ENCODE data around the gene SLC2A13. TPM values are rescaled to one million over a fixed set of nuclear protein-coding genes. Genes with fewer than 3 reads are reported as not detected.
A peak's percentile ranks its signal among the peaks of the same experiment; 100 is the strongest.

The SLC2A13 gene
- total RNA-seq, 1 donor from 2014 or later: 15.8 TPM

DNA sequence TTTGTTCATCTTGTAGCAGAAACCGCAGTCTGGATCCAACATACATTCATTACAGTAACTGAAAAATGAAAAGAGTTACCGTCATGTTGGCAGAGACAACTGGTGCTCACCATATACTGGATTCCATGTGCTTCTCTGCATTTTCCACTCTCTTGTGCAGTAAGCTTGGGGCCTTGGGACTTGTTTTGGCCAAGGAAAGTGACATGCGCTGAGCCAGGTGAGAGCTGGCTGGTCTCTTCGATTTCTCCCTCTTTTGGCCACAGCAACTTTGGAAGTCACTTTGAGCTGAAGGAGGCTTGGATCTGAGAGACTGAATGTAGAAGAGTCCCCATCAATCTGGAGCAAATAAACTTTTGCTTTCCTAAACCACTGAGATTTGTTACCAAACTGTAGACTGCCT is 275.7 kb downstream of the SLC2A13 start:
- Mint-ChIP-seq H3K4me3 (ENCODE audit: unreplicated experiment) (no peak overlapping the region), H3K27me3 (ENCODE audit: unreplicated experiment) (no peaks in the 10 kb centered on the region), H3K4me1 (ENCODE audit: unreplicated experiment) (peaks cover 5% of the 10 kb centered on the region), H3K9me3 (ENCODE audit: unreplicated experiment) (no peaks in the 10 kb centered on the region), H3K27ac (ENCODE audit: unreplicated experiment) (no peak overlapping the region), H3K36me3 (ENCODE audit: low read depth, unreplicated experiment) (no peaks in the 10 kb centered on the region)
- DNase-seq (ENCODE audit: low spot score): no peak
- TF ChIP-seq, protein P1, sequence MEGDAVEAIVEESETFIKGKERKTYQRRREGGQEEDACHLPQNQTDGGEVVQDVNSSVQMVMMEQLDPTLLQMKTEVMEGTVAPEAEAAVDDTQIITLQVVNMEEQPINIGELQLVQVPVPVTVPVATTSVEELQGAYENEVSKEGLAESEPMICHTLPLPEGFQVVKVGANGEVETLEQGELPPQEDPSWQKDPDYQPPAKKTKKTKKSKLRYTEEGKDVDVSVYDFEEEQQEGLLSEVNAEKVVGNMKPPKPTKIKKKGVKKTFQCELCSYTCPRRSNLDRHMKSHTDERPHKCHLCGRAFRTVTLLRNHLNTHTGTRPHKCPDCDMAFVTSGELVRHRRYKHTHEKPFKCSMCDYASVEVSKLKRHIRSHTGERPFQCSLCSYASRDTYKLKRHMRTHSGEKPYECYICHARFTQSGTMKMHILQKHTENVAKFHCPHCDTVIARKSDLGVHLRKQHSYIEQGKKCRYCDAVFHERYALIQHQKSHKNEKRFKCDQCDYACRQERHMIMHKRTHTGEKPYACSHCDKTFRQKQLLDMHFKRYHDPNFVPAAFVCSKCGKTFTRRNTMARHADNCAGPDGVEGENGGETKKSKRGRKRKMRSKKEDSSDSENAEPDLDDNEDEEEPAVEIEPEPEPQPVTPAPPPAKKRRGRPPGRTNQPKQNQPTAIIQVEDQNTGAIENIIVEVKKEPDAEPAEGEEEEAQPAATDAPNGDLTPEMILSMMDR (IDR thresholded peaks at IDR 0.05; ENCODE audit: unreplicated experiment): no peak

- DNase-seq (ENCODE audit: low spot score): no peak
- no peaks in the 10 kb centered on the region for H3K9me3 Mint-ChIP-seq (ENCODE audit: unreplicated experiment)
- H3K27ac Mint-ChIP-seq (ENCODE audit: unreplicated experiment): peak overlapping the region; percentile 3
- H3K36me3 Mint-ChIP-seq (ENCODE audit: low read depth, unreplicated experiment): no peaks in the 10 kb centered on the region
- no peak overlapping the region for H3K4me3 Mint-ChIP-seq (ENCODE audit: unreplicated experiment)
- TF ChIP-seq, protein P1 (IDR thresholded peaks at IDR 0.05; ENCODE audit: unreplicated experiment): no peak
- H3K27me3 Mint-ChIP-seq (ENCODE audit: unreplicated experiment): no peaks in the 10 kb centered on the region
- peaks cover 11% of the 10 kb centered on the region for H3K4me1 Mint-ChIP-seq (ENCODE audit: unreplicated experiment)
Measured at GRCh38 chr12:39824505-39825212, 281.2 kb downstream of the SLC2A13 start.

- H3K4me1 Mint-ChIP-seq (ENCODE audit: unreplicated experiment): peaks cover 4% of the 10 kb centered on the region
- H3K27ac Mint-ChIP-seq (ENCODE audit: unreplicated experiment): no peak overlapping the region
- no peaks in the 10 kb centered on the region for H3K36me3 Mint-ChIP-seq (ENCODE audit: low read depth, unreplicated experiment)
- TF ChIP-seq, protein P1 (IDR thresholded peaks at IDR 0.05; ENCODE audit: unreplicated experiment): no peak
- H3K27me3 Mint-ChIP-seq (ENCODE audit: unreplicated experiment): no peaks in the 10 kb centered on the region
- no peaks in the 10 kb centered on the region for H3K9me3 Mint-ChIP-seq (ENCODE audit: unreplicated experiment)
- no peak for DNase-seq (ENCODE audit: low spot score)
- no peak overlapping the region for H3K4me3 Mint-ChIP-seq (ENCODE audit: unreplicated experiment)
Measured at GRCh38 chr12:39816671-39817185, 289.2 kb downstream of the SLC2A13 start.

- DNase-seq (ENCODE audit: low spot score): no peak
- Mint-ChIP-seq H3K4me3 (ENCODE audit: unreplicated experiment) (no peak overlapping the region), H3K36me3 (ENCODE audit: low read depth, unreplicated experiment) (no peaks in the 10 kb centered on the region), H3K9me3 (ENCODE audit: unreplicated experiment) (no peaks in the 10 kb centered on the region), H3K27ac (ENCODE audit: unreplicated experiment) (no peak overlapping the region), H3K27me3 (ENCODE audit: unreplicated experiment) (no peaks in the 10 kb centered on the region), H3K4me1 (ENCODE audit: unreplicated experiment) (peaks cover 4% of the 10 kb centered on the region)
- TF ChIP-seq, protein P1 (IDR thresholded peaks at IDR 0.05; ENCODE audit: unreplicated experiment): no peak
Measured at GRCh38 chr12:39815746-39816145, 290.1 kb downstream of the SLC2A13 start.

GRCh38 chr12:39814626-39815025 is 291.3 kb downstream of the SLC2A13 start:
- no peak overlapping the region for H3K4me3 Mint-ChIP-seq (ENCODE audit: unreplicated experiment)
- H3K9me3 Mint-ChIP-seq (ENCODE audit: unreplicated experiment): no peaks in the 10 kb centered on the region
- no peaks in the 10 kb centered on the region for H3K36me3 Mint-ChIP-seq (ENCODE audit: low read depth, unreplicated experiment)
- H3K4me1 Mint-ChIP-seq (ENCODE audit: unreplicated experiment): peaks cover 4% of the 10 kb centered on the region
- H3K27ac Mint-ChIP-seq (ENCODE audit: unreplicated experiment): no peak overlapping the region
- TF ChIP-seq, protein P1 (IDR thresholded peaks at IDR 0.05; ENCODE audit: unreplicated experiment): no peak
- no peaks in the 10 kb centered on the region for H3K27me3 Mint-ChIP-seq (ENCODE audit: unreplicated experiment)
- DNase-seq (ENCODE audit: low spot score): no peak

Data from endothelial cell (in vitro differentiated cells).